Subcutaneous adipose tissue (tissue), 4 donors: ENCODE results near the gene HPN. TPM values are rescaled to one million over a fixed set of nuclear protein-coding genes. Genes with fewer than 3 reads are reported as not detected.

Experiments used
- total RNA-seq, 4 donors: library from RNA; depleted of rRNA; stranded (reverse); fragments of >200 nt; gene quantifications; one replicate each; pipeline ENCODE4 v1.1.0, GENCODE V29; 2016
- TF ChIP-seq, protein P1 (sequence below): fragments of 450-650 bp; IDR thresholded peaks from one replicate; pipeline ENCODE4 v1.5.1; 2016; ENCODE audit warnings: low read depth, mild to moderate bottlenecking, control low read depth, antibody characterized with exemption, moderate library complexity

Gene HPN
- total RNA-seq, 4 donors from 2014 or later = 0.17 to 3.8 (median 1.4) TPM

DNA sequence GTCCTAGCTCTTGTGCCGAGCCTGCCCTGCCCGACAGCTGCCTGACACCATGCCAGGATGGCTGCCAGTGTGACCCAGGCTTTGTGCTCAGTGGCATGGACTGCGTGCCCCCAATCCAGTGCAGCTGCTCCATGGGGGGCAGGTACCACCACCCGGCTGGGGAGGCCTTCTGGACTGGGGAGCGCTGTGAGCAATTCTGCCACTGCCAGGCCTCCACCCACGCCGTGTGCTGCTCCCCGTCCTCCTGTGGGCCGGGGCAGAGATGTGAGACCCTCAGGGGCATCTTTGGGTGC is 64.7 kb downstream of the HPN start:
- TF ChIP-seq, protein P1, sequence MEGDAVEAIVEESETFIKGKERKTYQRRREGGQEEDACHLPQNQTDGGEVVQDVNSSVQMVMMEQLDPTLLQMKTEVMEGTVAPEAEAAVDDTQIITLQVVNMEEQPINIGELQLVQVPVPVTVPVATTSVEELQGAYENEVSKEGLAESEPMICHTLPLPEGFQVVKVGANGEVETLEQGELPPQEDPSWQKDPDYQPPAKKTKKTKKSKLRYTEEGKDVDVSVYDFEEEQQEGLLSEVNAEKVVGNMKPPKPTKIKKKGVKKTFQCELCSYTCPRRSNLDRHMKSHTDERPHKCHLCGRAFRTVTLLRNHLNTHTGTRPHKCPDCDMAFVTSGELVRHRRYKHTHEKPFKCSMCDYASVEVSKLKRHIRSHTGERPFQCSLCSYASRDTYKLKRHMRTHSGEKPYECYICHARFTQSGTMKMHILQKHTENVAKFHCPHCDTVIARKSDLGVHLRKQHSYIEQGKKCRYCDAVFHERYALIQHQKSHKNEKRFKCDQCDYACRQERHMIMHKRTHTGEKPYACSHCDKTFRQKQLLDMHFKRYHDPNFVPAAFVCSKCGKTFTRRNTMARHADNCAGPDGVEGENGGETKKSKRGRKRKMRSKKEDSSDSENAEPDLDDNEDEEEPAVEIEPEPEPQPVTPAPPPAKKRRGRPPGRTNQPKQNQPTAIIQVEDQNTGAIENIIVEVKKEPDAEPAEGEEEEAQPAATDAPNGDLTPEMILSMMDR = no peak

DNA sequence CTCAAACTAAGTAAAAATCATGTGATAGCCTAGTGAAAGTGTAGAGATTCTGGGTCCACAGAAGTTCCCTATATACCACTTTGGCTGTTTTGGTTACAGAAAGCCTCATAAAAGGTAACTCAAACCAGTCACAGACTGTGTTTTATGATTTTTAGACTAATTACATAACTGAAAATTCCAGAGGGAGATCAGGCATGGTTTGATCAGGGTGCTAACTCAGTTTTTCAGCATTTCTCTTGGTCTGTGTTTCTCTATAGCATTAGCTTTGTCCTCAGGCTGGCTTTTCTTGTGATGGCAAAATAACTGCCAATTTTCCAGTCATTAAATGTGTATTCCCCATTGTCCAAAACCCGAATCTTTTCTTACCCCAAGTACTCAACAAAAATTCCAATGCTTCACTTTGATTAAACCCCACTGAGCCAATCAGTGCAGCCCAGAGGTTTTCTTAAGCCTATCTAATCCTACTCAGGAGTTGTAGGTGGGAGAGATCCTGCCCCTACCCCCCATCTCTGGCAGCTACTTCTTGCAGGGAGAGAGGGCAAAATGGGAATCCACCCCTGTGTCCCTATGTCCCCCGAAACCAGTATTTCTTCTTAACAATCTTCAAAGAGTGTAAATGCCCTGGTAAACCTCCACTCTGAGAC is 65.5 kb downstream of the HPN start:
- TF ChIP-seq, protein P1 = no peak

DNA sequence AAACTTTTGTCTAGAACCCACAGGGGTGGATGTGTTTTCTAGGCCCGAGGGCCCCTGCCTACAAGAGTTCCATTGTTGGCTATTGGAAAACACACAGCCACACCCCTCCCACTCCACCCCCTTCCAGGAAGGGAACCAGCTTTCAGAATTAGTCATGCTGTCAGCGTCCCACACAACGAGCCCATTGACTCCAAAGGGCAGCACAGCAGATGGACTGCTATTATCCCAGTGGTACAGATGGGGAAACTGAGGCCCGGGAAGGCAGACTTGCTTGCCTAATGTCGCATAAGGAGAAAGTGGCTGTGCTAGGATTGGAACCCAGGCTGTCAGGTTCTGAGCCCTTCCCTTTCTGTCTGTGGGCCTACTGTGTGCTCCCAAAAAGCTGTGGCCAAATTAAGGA is 66.0 kb downstream of the HPN start:
- TF ChIP-seq, protein P1 = no peak

DNA sequence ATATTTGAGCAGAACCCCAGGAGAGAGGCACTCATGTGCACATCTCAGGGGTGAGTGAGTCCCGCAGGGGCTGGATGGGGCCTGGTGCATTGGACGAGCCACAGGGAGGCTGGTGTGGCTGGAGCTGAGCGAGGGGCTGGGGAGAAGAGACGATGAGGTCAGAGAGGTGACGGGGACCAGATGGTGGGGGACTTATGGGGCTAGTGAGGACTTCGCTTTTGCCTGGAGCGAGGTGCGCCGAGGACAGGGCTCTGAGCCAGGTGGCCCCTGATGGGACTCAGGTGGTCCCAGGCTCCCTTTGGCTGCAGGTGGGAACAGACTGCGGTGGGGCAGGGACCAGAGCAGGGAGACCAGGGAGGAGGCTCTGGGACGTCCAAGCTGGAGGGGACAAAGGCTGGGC is 67.2 kb downstream of the HPN start:
- TF ChIP-seq, protein P1 = no peak

DNA sequence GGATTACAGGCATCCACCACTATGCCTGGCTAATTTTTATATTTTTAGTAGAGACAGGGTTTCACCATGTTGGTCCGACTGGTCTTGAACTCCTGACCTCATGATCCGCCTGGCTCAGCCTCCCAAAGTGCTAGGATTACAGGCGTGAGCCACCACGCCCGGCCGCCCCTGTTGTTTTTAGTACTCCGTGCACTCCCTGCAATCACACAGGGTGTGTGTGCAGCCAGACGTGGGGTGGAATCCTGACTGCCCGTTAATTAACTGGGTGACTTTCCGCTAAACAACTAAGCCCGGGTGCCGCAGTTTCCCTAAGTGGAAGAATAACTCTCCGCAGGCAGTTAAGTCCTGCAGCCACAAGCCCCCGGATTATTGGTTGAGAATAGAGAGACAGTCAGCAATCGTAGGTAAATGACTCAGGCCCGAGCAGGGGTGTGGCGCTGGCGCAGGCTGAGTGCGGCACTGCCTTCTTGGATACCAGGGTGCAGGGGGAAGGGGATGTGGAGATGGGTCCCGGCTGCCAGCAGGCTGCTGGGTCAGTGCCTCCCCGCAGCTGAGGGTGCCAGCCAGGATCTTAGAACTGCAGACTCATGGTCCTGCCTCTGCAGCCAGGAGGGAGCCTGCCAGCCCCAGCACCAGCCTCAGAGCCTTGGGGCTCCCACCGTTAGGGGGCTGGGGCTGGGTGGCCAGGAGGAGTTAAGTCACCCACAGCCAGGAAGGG is 68.0 kb downstream of the HPN start:
- TF ChIP-seq, protein P1 = no peak

DNA sequence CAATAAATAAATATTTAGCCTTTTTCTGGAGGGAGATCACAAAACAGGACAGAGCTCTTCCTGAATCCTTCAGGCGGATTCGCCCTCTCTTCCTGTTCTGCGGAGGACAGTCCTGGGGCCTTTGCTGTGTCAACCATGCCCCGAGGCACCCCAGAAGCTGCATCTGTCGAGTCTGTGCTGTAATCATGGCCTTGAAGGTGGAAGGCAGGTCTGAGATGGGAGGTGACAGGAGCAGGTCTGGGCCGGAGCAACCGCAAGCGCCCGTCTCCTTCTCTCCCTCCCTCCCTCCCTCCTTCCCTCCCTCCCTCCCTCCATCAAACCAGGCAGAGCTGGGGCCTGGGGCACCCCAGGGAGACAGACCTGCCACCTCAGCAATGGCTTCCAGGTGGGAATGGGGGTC is 69.5 kb downstream of the HPN start:
- TF ChIP-seq, protein P1 = no peak

DNA sequence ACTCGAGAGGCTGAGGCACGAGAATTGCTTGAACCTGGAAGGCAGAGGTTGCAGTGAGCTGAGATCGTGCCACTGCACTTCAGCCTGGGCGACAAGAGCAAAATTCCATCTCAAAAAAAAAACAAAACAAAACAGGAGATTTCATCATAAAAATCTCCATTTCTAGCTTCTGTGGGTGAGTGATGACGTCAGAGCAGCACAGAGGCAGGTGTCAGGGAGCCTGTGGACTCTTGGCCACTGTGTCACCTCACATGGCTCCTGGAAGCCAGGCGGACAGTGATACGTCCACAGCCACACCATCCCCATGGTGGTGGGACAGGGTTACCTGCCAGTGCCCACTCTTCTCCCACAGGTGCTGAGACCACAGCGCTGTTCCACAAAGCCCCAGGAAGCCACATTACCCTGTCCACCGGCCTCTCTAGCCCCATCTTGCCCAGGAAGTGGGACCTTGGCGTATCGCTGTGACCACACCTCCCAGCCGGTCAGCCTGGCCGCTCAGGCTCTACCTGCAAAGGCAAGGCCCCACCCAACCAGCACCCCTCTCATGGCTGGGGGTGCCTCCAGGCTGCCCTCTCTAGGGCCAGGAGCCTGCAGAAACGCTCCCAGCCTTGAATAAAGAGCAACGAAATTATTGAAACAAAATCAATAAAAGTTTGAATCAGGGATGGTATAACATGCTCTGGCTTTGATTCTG is 71.6 kb downstream of the HPN start:
- TF ChIP-seq, protein P1 = no peak
